ENCODE results near the gene SNAP91.

The SNAP91 gene

DNA sequence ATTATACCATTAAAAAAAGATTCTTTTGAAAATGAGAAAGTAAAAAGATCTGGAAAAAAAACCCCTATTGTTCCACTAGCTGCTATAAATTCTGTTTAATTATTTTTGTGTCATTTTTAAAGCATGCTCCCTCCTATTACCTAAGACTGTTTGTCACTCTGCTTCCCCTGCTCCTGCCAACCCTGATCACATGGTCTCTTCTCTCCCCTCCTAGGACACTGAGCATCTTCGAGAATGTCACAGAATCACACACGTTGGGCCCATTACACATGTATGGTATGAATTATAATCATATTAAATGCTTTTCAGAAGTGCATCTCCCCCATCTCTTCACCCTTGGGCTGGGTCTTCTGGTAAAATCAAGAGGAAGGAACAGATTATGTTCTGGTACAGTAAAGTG, 6.2 kb downstream of the SNAP91 start:
- no peak for DNase-seq (ENCODE audit: low read depth, low spot score)
- Histone ChIP-seq H3K4me1 (ENCODE audit: insufficient read depth, insufficient read length) (no peaks in the 10 kb centered on the region), H3K9me3 (ENCODE audit: insufficient read depth, low read length) (no peaks in the 10 kb centered on the region), H3K36me3 (ENCODE audit: insufficient read depth, insufficient read length, low read length) (no peaks in the 10 kb centered on the region), H3K4me3 (ENCODE audit: insufficient read length, low read depth) (no peak overlapping the region), H3K9ac (ENCODE audit: insufficient read length, low read depth) (no peak overlapping the region), H3K27me3 (ENCODE audit: insufficient read depth, insufficient read length) (peaks cover 15% of the 10 kb centered on the region)
- TF ChIP-seq SUZ12 (IDR thresholded peaks at IDR 0.05; ENCODE audit: extremely low read depth, insufficient read depth, insufficient read length) (no peak), YY1 (IDR thresholded peaks at IDR 0.05; ENCODE audit: insufficient read depth, insufficient read length) (no peak), ZNF274 (IDR thresholded peaks at IDR 0.05; ENCODE audit: low read depth, low read length) (no peak)

DNA sequence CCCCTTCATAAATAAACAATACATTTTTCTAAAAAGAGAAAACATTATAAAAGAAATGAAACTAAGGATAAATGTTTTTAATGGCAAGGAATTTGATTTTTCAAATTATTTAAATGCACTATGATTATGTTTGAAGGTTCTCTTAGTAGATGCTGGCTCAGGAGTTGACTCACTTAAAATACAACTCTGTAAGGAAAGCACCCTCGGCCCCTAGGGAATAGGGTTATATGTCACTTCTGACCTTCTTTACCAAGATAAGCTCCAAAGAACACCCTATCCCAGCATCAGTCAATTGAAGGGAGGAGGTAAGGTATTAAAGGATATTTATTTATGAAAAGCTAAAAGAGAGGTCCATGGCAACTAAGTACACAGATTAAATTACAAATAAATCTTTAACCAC, 6.8 kb downstream of the SNAP91 start:
- no peak overlapping the region for H3K4me3 ChIP-seq (ENCODE audit: insufficient read length, low read depth)
- no peaks in the 10 kb centered on the region for H3K9me3 ChIP-seq (ENCODE audit: insufficient read depth, low read length)
- no peaks in the 10 kb centered on the region for H3K4me1 ChIP-seq (ENCODE audit: insufficient read depth, insufficient read length)
- TF ChIP-seq SUZ12 (IDR thresholded peaks at IDR 0.05; ENCODE audit: extremely low read depth, insufficient read depth, insufficient read length), result no peak
- no peak for TF ChIP-seq ZNF274 (IDR thresholded peaks at IDR 0.05; ENCODE audit: low read depth, low read length)
- no peak for TF ChIP-seq YY1 (IDR thresholded peaks at IDR 0.05; ENCODE audit: insufficient read depth, insufficient read length)
- H3K36me3 ChIP-seq (ENCODE audit: insufficient read depth, insufficient read length, low read length), result no peaks in the 10 kb centered on the region
- DNase-seq (ENCODE audit: low read depth, low spot score), result no peak
- H3K9ac ChIP-seq (ENCODE audit: insufficient read length, low read depth), result no peak overlapping the region
- H3K27me3 ChIP-seq (ENCODE audit: insufficient read depth, insufficient read length), result peaks cover 9% of the 10 kb centered on the region

DNA sequence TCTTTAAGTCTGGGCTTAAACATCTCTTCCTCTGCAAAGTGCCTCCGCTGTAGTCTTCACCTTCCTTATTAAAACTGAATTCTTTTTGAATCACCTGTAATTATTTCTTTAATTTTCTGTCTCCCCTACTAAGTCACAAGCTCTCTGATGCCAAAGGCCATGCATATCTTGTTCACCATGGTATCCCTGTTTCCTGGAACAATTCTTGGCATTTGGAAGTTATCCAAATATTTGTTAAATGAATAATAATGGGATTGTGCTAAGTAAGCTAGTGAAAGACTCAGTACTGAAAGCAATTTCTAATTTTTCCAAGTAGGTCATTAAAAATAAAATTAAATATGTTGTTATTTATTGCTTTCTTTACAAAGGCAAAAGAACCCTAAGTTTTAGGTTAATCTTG, 12.2 kb downstream of the SNAP91 start:
- Histone ChIP-seq H3K4me1 (ENCODE audit: insufficient read depth, insufficient read length) (no peaks in the 10 kb centered on the region), H3K27me3 (ENCODE audit: insufficient read depth, insufficient read length) (no peaks in the 10 kb centered on the region), H3K9me3 (ENCODE audit: insufficient read depth, low read length) (no peaks in the 10 kb centered on the region), H3K9ac (ENCODE audit: insufficient read length, low read depth) (no peak overlapping the region), H3K4me3 (ENCODE audit: insufficient read length, low read depth) (no peak overlapping the region), H3K36me3 (ENCODE audit: insufficient read depth, insufficient read length, low read length) (no peaks in the 10 kb centered on the region)
- no peak for DNase-seq (ENCODE audit: low read depth, low spot score)
- TF ChIP-seq SUZ12 (IDR thresholded peaks at IDR 0.05; ENCODE audit: extremely low read depth, insufficient read depth, insufficient read length) (no peak), ZNF274 (IDR thresholded peaks at IDR 0.05; ENCODE audit: low read depth, low read length) (no peak), YY1 (IDR thresholded peaks at IDR 0.05; ENCODE audit: insufficient read depth, insufficient read length) (no peak)

DNA sequence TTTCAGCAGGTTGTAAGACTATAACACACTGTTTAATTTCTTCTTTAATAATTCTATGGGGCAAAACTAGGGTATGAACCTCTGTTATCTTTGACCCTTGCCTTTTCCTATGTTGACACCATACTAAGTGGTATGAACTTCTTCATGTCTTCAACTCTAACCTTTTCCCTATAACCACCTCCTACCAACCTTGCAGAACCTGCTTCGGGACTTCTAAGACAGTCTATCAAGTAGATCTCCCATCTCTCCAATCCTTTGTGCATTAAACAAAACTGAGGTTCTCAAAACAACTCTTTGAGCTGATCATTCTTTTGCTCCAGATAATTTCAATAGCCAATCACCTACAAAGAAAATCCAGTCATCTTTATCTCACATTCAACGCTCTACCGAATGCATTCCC, 23.4 kb downstream of the SNAP91 start:
- Histone ChIP-seq H3K27me3 (ENCODE audit: insufficient read depth, insufficient read length) (no peaks in the 10 kb centered on the region), H3K4me1 (ENCODE audit: insufficient read depth, insufficient read length) (no peaks in the 10 kb centered on the region), H3K9me3 (ENCODE audit: insufficient read depth, low read length) (no peaks in the 10 kb centered on the region), H3K36me3 (ENCODE audit: insufficient read depth, insufficient read length, low read length) (no peaks in the 10 kb centered on the region), H3K4me3 (ENCODE audit: insufficient read length, low read depth) (no peak overlapping the region), H3K9ac (ENCODE audit: insufficient read length, low read depth) (no peak overlapping the region)
- DNase-seq (ENCODE audit: low read depth, low spot score), result no peak
- TF ChIP-seq ZNF274 (IDR thresholded peaks at IDR 0.05; ENCODE audit: low read depth, low read length) (no peak), YY1 (IDR thresholded peaks at IDR 0.05; ENCODE audit: insufficient read depth, insufficient read length) (no peak), SUZ12 (IDR thresholded peaks at IDR 0.05; ENCODE audit: extremely low read depth, insufficient read depth, insufficient read length) (no peak)

DNA sequence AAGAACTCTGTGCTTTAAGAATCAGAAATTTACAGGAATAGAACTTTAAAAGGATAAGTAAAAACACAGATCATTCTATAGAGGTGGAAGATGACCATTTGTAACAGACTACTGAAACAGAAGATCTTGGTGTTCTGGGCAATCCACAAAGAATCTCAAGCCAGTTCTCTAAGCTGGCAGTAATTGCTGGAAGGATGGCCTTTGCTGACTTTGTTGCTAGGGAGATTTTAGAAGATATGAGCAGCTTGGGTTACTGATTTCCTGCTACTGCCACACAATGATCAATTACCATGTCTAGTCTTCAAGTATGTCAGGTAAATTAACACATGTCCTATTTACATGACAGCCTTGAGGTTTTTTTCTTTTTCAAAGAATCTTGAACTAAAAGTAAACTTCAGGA, 31.1 kb downstream of the SNAP91 start:
- no peaks in the 10 kb centered on the region for H3K36me3 ChIP-seq (ENCODE audit: insufficient read depth, insufficient read length, low read length)
- no peak overlapping the region for H3K4me3 ChIP-seq (ENCODE audit: insufficient read length, low read depth)
- no peak for TF ChIP-seq YY1 (IDR thresholded peaks at IDR 0.05; ENCODE audit: insufficient read depth, insufficient read length)
- no peak for TF ChIP-seq SUZ12 (IDR thresholded peaks at IDR 0.05; ENCODE audit: extremely low read depth, insufficient read depth, insufficient read length)
- no peak for TF ChIP-seq ZNF274 (IDR thresholded peaks at IDR 0.05; ENCODE audit: low read depth, low read length)
- H3K27me3 ChIP-seq (ENCODE audit: insufficient read depth, insufficient read length), result no peaks in the 10 kb centered on the region
- no peak overlapping the region for H3K9ac ChIP-seq (ENCODE audit: insufficient read length, low read depth)
- H3K4me1 ChIP-seq (ENCODE audit: insufficient read depth, insufficient read length), result no peaks in the 10 kb centered on the region
- DNase-seq (ENCODE audit: low read depth, low spot score), result no peak
- no peaks in the 10 kb centered on the region for H3K9me3 ChIP-seq (ENCODE audit: insufficient read depth, low read length)

DNA sequence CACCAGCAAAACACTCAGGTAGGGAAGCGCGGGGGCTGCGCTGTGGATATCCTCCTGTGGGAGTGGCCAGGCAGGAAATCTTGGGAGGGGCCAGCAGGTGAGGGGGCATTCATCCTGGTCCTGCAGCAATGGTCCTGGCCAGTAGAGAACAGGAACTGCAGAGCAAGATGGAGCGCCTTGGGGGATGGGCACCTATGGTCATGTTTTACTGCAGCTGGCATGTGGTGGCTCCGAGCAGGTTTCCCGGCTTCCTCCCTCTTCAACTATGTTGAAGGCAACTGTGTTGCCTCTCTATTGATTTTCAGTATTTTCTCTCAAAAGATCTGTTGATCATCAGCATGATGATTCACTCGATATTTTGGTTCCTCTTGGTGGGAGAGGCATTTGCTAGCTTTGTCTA, 70.9 kb downstream of the SNAP91 start:
- Histone ChIP-seq H3K9me3 (ENCODE audit: insufficient read depth, low read length) (no peaks in the 10 kb centered on the region), H3K4me3 (ENCODE audit: insufficient read length, low read depth) (no peak overlapping the region), H3K4me1 (ENCODE audit: insufficient read depth, insufficient read length) (peaks cover 2% of the 10 kb centered on the region), H3K36me3 (ENCODE audit: insufficient read depth, insufficient read length, low read length) (no peaks in the 10 kb centered on the region), H3K27me3 (ENCODE audit: insufficient read depth, insufficient read length) (no peaks in the 10 kb centered on the region), H3K9ac (ENCODE audit: insufficient read length, low read depth) (no peak overlapping the region)
- TF ChIP-seq SUZ12 (IDR thresholded peaks at IDR 0.05; ENCODE audit: extremely low read depth, insufficient read depth, insufficient read length), result no peak
- no peak for TF ChIP-seq ZNF274 (IDR thresholded peaks at IDR 0.05; ENCODE audit: low read depth, low read length)
- TF ChIP-seq YY1 (IDR thresholded peaks at IDR 0.05; ENCODE audit: insufficient read depth, insufficient read length), result no peak
- DNase-seq (ENCODE audit: low read depth, low spot score), result no peak

DNA sequence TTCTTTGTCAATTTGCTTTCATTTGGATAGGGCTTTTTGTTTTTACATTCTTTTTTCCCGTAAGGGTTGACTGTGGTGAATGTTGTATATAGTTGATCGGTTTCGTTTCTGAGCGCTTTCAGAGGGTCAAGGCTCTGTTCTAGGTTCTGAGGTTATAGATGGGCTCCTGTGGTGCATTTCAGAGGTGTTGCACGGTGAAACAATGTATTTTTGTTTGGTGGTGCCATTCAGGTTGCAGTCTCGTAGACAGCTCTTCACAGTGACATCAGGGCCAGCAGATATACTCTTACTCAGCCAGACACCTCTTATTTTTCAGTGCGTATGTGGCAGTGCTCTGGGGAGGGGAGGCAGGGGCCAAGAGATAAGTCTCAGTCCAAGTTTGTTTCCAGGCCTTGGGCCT, 72.1 kb downstream of the SNAP91 start:
- no peak for TF ChIP-seq SUZ12 (IDR thresholded peaks at IDR 0.05; ENCODE audit: extremely low read depth, insufficient read depth, insufficient read length)
- TF ChIP-seq YY1 (IDR thresholded peaks at IDR 0.05; ENCODE audit: insufficient read depth, insufficient read length), result no peak
- no peak for TF ChIP-seq ZNF274 (IDR thresholded peaks at IDR 0.05; ENCODE audit: low read depth, low read length)
- no peak for DNase-seq (ENCODE audit: low read depth, low spot score)
- Histone ChIP-seq H3K9ac (ENCODE audit: insufficient read length, low read depth) (no peak overlapping the region), H3K27me3 (ENCODE audit: insufficient read depth, insufficient read length) (no peaks in the 10 kb centered on the region), H3K36me3 (ENCODE audit: insufficient read depth, insufficient read length, low read length) (no peaks in the 10 kb centered on the region), H3K9me3 (ENCODE audit: insufficient read depth, low read length) (no peaks in the 10 kb centered on the region), H3K4me3 (ENCODE audit: insufficient read length, low read depth) (no peak overlapping the region), H3K4me1 (ENCODE audit: insufficient read depth, insufficient read length) (peaks cover 2% of the 10 kb centered on the region)

DNA sequence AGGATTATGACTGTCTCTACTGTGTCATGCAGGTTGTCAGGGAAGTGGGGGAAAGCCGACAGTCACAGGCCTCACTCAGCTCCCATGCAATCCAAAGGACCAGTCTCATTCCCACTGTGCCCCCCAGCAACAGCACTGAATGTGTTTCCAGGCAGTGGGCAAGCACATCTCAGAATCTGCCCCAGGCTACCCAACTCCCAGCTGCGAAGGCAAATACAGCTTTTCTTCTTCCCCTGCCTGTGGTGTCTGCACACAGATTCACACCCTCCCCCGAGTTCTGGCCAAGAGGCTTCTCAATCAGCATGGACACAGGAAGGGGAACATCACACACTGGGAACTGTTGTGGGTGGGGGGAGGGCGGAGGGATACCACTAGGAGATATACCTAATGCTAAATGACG, 75.3 kb downstream of the SNAP91 start:
- no peaks in the 10 kb centered on the region for H3K36me3 ChIP-seq (ENCODE audit: insufficient read depth, insufficient read length, low read length)
- no peak overlapping the region for H3K9ac ChIP-seq (ENCODE audit: insufficient read length, low read depth)
- no peak for TF ChIP-seq SUZ12 (IDR thresholded peaks at IDR 0.05; ENCODE audit: extremely low read depth, insufficient read depth, insufficient read length)
- no peak for TF ChIP-seq ZNF274 (IDR thresholded peaks at IDR 0.05; ENCODE audit: low read depth, low read length)
- no peak for TF ChIP-seq YY1 (IDR thresholded peaks at IDR 0.05; ENCODE audit: insufficient read depth, insufficient read length)
- H3K9me3 ChIP-seq (ENCODE audit: insufficient read depth, low read length), result no peaks in the 10 kb centered on the region
- no peak overlapping the region for H3K4me3 ChIP-seq (ENCODE audit: insufficient read length, low read depth)
- H3K27me3 ChIP-seq (ENCODE audit: insufficient read depth, insufficient read length), result no peaks in the 10 kb centered on the region
- peaks cover 2% of the 10 kb centered on the region for H3K4me1 ChIP-seq (ENCODE audit: insufficient read depth, insufficient read length)
- DNase-seq (ENCODE audit: low read depth, low spot score), result peak; percentile 18

All from NT2/D1 (cell line).